Fibroblast of lung (primary cell): ENCODE data around the gene SCYGR1. TPM values are rescaled to one million over a fixed set of nuclear protein-coding genes. Genes with fewer than 3 reads are reported as not detected.

Experiments
- DNase-seq, 2 donors: peaks; one replicate each; pipeline versions ENCODE4 v3.0.0 to v3.0.0-alpha.2; 2010; ENCODE audit warnings: low read depth in 2 of 2
- H2AFZ ChIP-seq: 2 replicates; pipeline ENCODE4 v1.5.1; 2012; ENCODE audit warnings: low read length, control low read depth, inconsistent platforms
- H3K27ac ChIP-seq: 2 replicates; pipeline ENCODE4 v1.5.1; 2011; ENCODE audit warnings: low read length, control low read depth; ENCODE audit not compliant: insufficient read depth
- H3K27me3 ChIP-seq: 2 replicates; pipeline ENCODE4 v1.5.1; 2011; ENCODE audit warnings: mild to moderate bottlenecking, low read length; ENCODE audit not compliant: control insufficient read depth, insufficient read depth
- H3K36me3 ChIP-seq: 2 replicates; pipeline ENCODE4 v1.5.1; 2011; ENCODE audit warnings: low read length; ENCODE audit not compliant: control insufficient read depth, insufficient read depth
- H3K4me1 ChIP-seq: 2 replicates; pipeline ENCODE4 v1.5.1; 2011; ENCODE audit warnings: low read length; ENCODE audit not compliant: control insufficient read depth, insufficient read depth; ENCODE audit errors: extremely low read depth
- H3K4me2 ChIP-seq: 2 replicates; pipeline ENCODE4 v1.5.1; 2011; ENCODE audit warnings: low read length, control low read depth; ENCODE audit not compliant: insufficient read depth; ENCODE audit errors: extremely low read depth
- H3K4me3 ChIP-seq, 4 experiments: fragments of 200-600 bp in 1 of 4; sonication (generic) in 1 of 4; replicated peaks in 1 of 4; 2 replicates each; pipeline ENCODE4 v1.5.1; 2011 to 2016; ENCODE audit warnings: low read length in 4 of 4, low read depth in 3 of 4, mild to moderate bottlenecking in 3 of 4, control low read depth in 2 of 4, inconsistent platforms in 1 of 4, mixed read lengths in 1 of 4; ENCODE audit not compliant: insufficient read depth in 1 of 4; ENCODE audit errors: control extremely low read depth in 1 of 4
- H3K79me2 ChIP-seq: 2 replicates; pipeline ENCODE4 v1.5.1; 2012; ENCODE audit warnings: mild to moderate bottlenecking, low read length, inconsistent platforms; ENCODE audit not compliant: control insufficient read depth, insufficient read depth
- H3K9ac ChIP-seq: 2 replicates; pipeline ENCODE4 v1.5.1; 2011; ENCODE audit warnings: mild to moderate bottlenecking, low read length, control low read depth; ENCODE audit not compliant: insufficient read depth
- H3K9me3 ChIP-seq: 2 replicates; pipeline ENCODE4 v1.5.1; 2012; ENCODE audit warnings: low read depth, low read length; ENCODE audit not compliant: control insufficient read depth, insufficient read depth
- H4K20me1 ChIP-seq: 2 replicates; pipeline ENCODE4 v1.5.1; 2011; ENCODE audit warnings: low read length; ENCODE audit not compliant: control insufficient read depth, insufficient read depth; ENCODE audit errors: extremely low read depth
- CTCF ChIP-seq, 2 donors: IDR thresholded peaks in 1 of 2; conservative IDR thresholded peaks in 1 of 2; 1 replicate in 1 of 2; 2 replicates in 1 of 2; pipeline ENCODE4 v1.5.1; 2011 to 2012; ENCODE audit warnings: low read length in 2 of 2, control low read depth in 1 of 2, inconsistent platforms in 1 of 2, low read depth in 1 of 2, mild to moderate bottlenecking in 1 of 2
- EZH2 ChIP-seq: IDR thresholded peaks from 2 replicates; pipeline ENCODE4 v1.5.1; 2012; ENCODE audit warnings: low read length, control low read depth, mild to moderate bottlenecking; ENCODE audit errors: missing control alignments
- polyA plus RNA-seq, 2 donors: library from polyadenylated mRNA; depleted of rRNA in 1 of 2; stranded (reverse) in 1 of 2; unstranded in 1 of 2; fragments of >200 nt; gene quantifications; 2 replicates each; pipeline ENCODE4 v1.2.1, GENCODE V29; 2011 to 2012; ENCODE audit warnings: missing spikeins in 1 of 2
- total RNA-seq: library from RNA; depleted of rRNA; stranded (reverse); fragments of >200 nt; gene quantifications from 2 replicates; pipeline ENCODE4 v1.2.1, GENCODE V29; 2014

The SCYGR1 gene
- total and polyA plus RNA-seq, 2 donors (not counting 1 experiment from before 2014, with no cell fraction given): not detected

GRCh38 chr2:227430639-227431038, 42.9 kb upstream of the SCYGR1 start:
- TF ChIP-seq CTCF (conservative IDR thresholded peaks at IDR 0.05 in 1 of 2, IDR thresholded peaks at IDR 0.05 in 1 of 2; ENCODE audit: low read depth in 1 of 2, low read length in 2 of 2): no peak
- H3K9me3 ChIP-seq: no peaks in the 10 kb centered on the region
- no peak overlapping the region for H2AFZ ChIP-seq

GRCh38 chr2:227428731-227429285, 41.1 kb upstream of the SCYGR1 start:
- no peaks in the 10 kb centered on the region for H3K9me3 ChIP-seq
- H3K27ac ChIP-seq: no peak overlapping the region
- no peaks in the 10 kb centered on the region for H3K36me3 ChIP-seq
- TF ChIP-seq CTCF (conservative IDR thresholded peaks at IDR 0.05 in 1 of 2, IDR thresholded peaks at IDR 0.05 in 1 of 2; ENCODE audit: low read depth in 1 of 2, low read length in 2 of 2) (no peak), EZH2 (no peak)
- no peak overlapping the region for H2AFZ ChIP-seq
- no peak overlapping the region for H3K4me2 ChIP-seq
- H3K27me3 ChIP-seq: no peaks in the 10 kb centered on the region
- no peak for DNase-seq
- H3K9ac ChIP-seq: no peak overlapping the region
- H4K20me1 ChIP-seq: no peaks in the 10 kb centered on the region
- H3K79me2 ChIP-seq: no peaks in the 10 kb centered on the region
- H3K4me3 ChIP-seq: no peak overlapping the region
- no peaks in the 10 kb centered on the region for H3K4me1 ChIP-seq

More at GRCh38 chr2:227430639-227431038, 42.9 kb upstream of the SCYGR1 start:
- Histone ChIP-seq H3K4me3 (no peak overlapping the region), H3K4me1 (no peaks in the 10 kb centered on the region), H4K20me1 (no peaks in the 10 kb centered on the region), H3K36me3 (no peaks in the 10 kb centered on the region), H3K27ac (no peak overlapping the region), H3K4me2 (no peak overlapping the region), H3K9ac (no peak overlapping the region), H3K79me2 (no peaks in the 10 kb centered on the region), H3K27me3 (no peaks in the 10 kb centered on the region)
- peak in 1 of 2 donors; percentile 29 for DNase-seq

- Histone ChIP-seq H3K27ac (no peak overlapping the region), H3K4me2 (no peak overlapping the region), H3K9ac (no peak overlapping the region), H3K4me3 (no peak overlapping the region), H3K27me3 (no peaks in the 10 kb centered on the region), H2AFZ (peak overlapping the region; percentile 20), H3K4me1 (no peaks in the 10 kb centered on the region), H3K36me3 (no peaks in the 10 kb centered on the region), H4K20me1 (no peaks in the 10 kb centered on the region), H3K9me3 (no peaks in the 10 kb centered on the region), H3K79me2 (no peaks in the 10 kb centered on the region)
- TF ChIP-seq CTCF (conservative IDR thresholded peaks at IDR 0.05 in 1 of 2, IDR thresholded peaks at IDR 0.05 in 1 of 2; ENCODE audit: low read depth in 1 of 2, low read length in 2 of 2) (no peak), EZH2 (no peak)
- no peak for DNase-seq
Measured at GRCh38 chr2:227423656-227424499, 36.1 kb upstream of the SCYGR1 start.
